GM11168 (cell line): ENCODE results near the gene PDLIM7.

Source experiments
- in situ Hi-C: fragments of 300-500 bp; cut with MboI; formaldehyde crosslinking; loops from one replicate; pipeline ENCODE4 v1.12.0; 2022; ENCODE audit warnings: low sequenced_read_pairs; ENCODE audit not compliant: unreplicated experiment

Gene PDLIM7

GRCh38 chr5:177477701-177478477 is 19.5 kb downstream of the PDLIM7 start:
- in situ Hi-C loops, result no loop called here

GRCh38 chr5:177476531-177477233 is 20.7 kb downstream of the PDLIM7 start:
- in situ Hi-C loops, result no loop called here

GRCh38 chr5:177475563-177476427 is 21.6 kb downstream of the PDLIM7 start:
- in situ Hi-C loops, result no loop called here

- in situ Hi-C loops, result no loop called here
These were observed 22.4 kb downstream of the PDLIM7 start for GRCh38 chr5:177474846-177475562.

GRCh38 chr5:177474002-177474476 is 23.4 kb downstream of the PDLIM7 start:
- in situ Hi-C loops, result no loop called here

GRCh38 chr5:177473443-177474001 is 23.9 kb downstream of the PDLIM7 start, which contains the start of gene DBN1:
DBN1 (minus strand) TSS chr5:177473634; CDS start chr5:177473521, 113 bp downstream.
- in situ Hi-C loops, result no loop called here

GRCh38 chr5:177472460-177473442 is 24.7 kb downstream of the PDLIM7 start:
- in situ Hi-C loops, result no loop called here

GRCh38 chr5:177471610-177472356 is 25.6 kb downstream of the PDLIM7 start:
- in situ Hi-C loops, result no loop called here

- in situ Hi-C loops, result no loop called here
These were observed 26.5 kb downstream of the PDLIM7 start for GRCh38 chr5:177470759-177471536.

GRCh38 chr5:177469750-177470525 is 27.5 kb downstream of the PDLIM7 start:
- in situ Hi-C loops, result no loop called here

- in situ Hi-C loops, result no loop called here
These were observed 28.4 kb downstream of the PDLIM7 start for GRCh38 chr5:177468685-177469628.

GRCh38 chr5:177468329-177468684 is 29.1 kb downstream of the PDLIM7 start:
- in situ Hi-C loops, result no loop called here

- in situ Hi-C loops, result no loop called here
These were observed 30.0 kb downstream of the PDLIM7 start for GRCh38 chr5:177467436-177467835.

- in situ Hi-C loops, result no loop called here
These were observed 30.5 kb downstream of the PDLIM7 start for GRCh38 chr5:177466861-177467260.

GRCh38 chr5:177465044-177465443 is 32.4 kb downstream of the PDLIM7 start:
- in situ Hi-C loops, result no loop called here
